ENCODE results near the gene STRA6. TPM values are rescaled to one million over a fixed set of nuclear protein-coding genes. Genes with fewer than 3 reads are reported as not detected.

Gene STRA6
- total and polyA plus RNA-seq, 2 of the 8 experiments (the other 6 are each of a cell fraction or from before 2014, with no cell fraction given): 9.3 to 14.5 TPM

DNA sequence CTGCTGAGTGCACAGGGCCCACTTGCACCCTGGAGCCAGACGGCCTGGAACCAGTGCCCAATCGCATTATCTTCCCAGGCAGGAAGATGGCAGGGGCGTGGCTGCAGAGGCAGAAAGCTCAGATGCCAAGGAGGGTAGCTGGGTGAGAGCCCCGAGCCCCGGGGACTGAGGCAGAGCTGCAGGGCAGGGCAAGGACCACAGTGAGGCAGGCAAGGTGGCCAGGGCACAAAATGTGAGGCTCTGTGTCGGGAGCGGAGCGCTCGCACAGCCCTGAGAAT is 31.9 kb upstream of the STRA6 start:
- 0 out of 2 replicates have a peak, but pooled peaks cover 2% of the 10 kb centered on the region for H3K23me2 ChIP-seq (ENCODE audit: low read depth, low read length)
- H2BK20ac ChIP-seq (ENCODE audit: low read length): no peak overlapping the region
- no peaks in the 10 kb centered on the region for H3K79me1 ChIP-seq (ENCODE audit: low read depth, low read length)
- ChIA-PET POLR2A (ENCODE audit: partially characterized antibody) (interaction anchor here (1.1 kb wide), 1 partner anchor 59 kb away, joined by 3 read pairs; no protein-coding TSS in a partner anchor), CTCF (ENCODE audit: partially characterized antibody) (interaction anchor here (0.6 to 3.8 kb wide), 14 partner anchors 9 to 100 kb away, joined by 3 to 24 read pairs (median 4); no protein-coding TSS in a partner anchor)
- H3K23ac ChIP-seq (ENCODE audit: insufficient read length): no peak overlapping the region
- H3K9me3 ChIP-seq (ENCODE audit: insufficient read depth in 2 of 2, low read depth in 1 of 2, low read length in 1 of 2): no peaks in the 10 kb centered on the region
- H3K4me1 ChIP-seq (replicated peaks in 1 of 4; ENCODE audit: control insufficient read depth in 3 of 4, insufficient read depth in 4 of 4, low read length in 3 of 4): peaks cover 0 to 21% (median 10%) of the 10 kb centered on the region in 4 experiments; a peak in 6 of 7 replicates
- no peak overlapping the region for H3K27ac ChIP-seq (ENCODE audit: low read depth, low read length)
- 0 out of 2 replicates have a peak overlapping the region, but pooled peaks have one; percentile 6 for H2BK12ac ChIP-seq (ENCODE audit: low read depth, low read length)
- no peak overlapping the region for H2BK5ac ChIP-seq (ENCODE audit: low read depth, low read length)
- no peak overlapping the region for H3K9ac ChIP-seq (replicated peaks in 1 of 4; ENCODE audit: extremely low read depth in 1 of 4, low read depth in 3 of 4, low read length in 3 of 4)
- FAIRE-seq: no peak
- H2BK15ac ChIP-seq (ENCODE audit: low read length): no peak overlapping the region; the same call in 1 of the 2 replicates
- no peak overlapping the region for H3K56ac ChIP-seq (replicated peaks; ENCODE audit: insufficient read length, low read depth, low read length)
- no peak overlapping the region for H4K8ac ChIP-seq (ENCODE audit: extremely low read depth, insufficient read depth, low read length)
- no peak overlapping the region for H4K91ac ChIP-seq (replicated peaks; ENCODE audit: insufficient read length, low read length)
- no peaks in the 10 kb centered on the region for H3K79me2 ChIP-seq (ENCODE audit: control insufficient read depth in 1 of 2, insufficient read depth in 2 of 2, low read length in 2 of 2)
- no peak overlapping the region for H3K4me3 ChIP-seq (ENCODE audit: extremely low read depth in 1 of 4, insufficient read depth in 2 of 4, low read depth in 3 of 4, low read length in 4 of 4)
- no peak overlapping the region for H4K5ac ChIP-seq (ENCODE audit: insufficient read length, low read depth, low read length)
- no peak overlapping the region for H2AFZ ChIP-seq (ENCODE audit: low read length)
- H3K36me3 ChIP-seq (ENCODE audit: control insufficient read depth in 2 of 4, insufficient read depth in 4 of 4, low read length in 3 of 4): no peaks in the 10 kb centered on the region
- WGBS, 2 experiments (ENCODE audit: extremely low coverage in 1 of 2, insufficient coverage in 1 of 2, insufficient read length in 1 of 2, insufficient replicate concordance in 2 of 2, low coverage in 1 of 2, low lambda C conversion rate in 2 of 2, missing lambda C conversion rate in 1 of 2): 90% methylated on average over 9 of the region's 9 CpGs; no CpG with 5 or more reads in 1 of the 2 experiments
- H3K14ac ChIP-seq (ENCODE audit: insufficient read length): no peak overlapping the region
- no peak overlapping the region for H2AK5ac ChIP-seq (ENCODE audit: low read depth, low read length)
- H3K27me3 ChIP-seq (replicated peaks in 1 of 4; ENCODE audit: control insufficient read depth in 3 of 4, extremely low read depth in 1 of 4, insufficient read depth in 3 of 4, low read length in 3 of 4): peaks cover 0 to 12% (median 7%) of the 10 kb centered on the region in 4 experiments; a peak in 3 of 7 replicates
- DNase-seq (ENCODE audit: low read depth in 1 of 2, low spot score in 2 of 2): no peak
- no peak overlapping the region for H3K4ac ChIP-seq (replicated peaks; ENCODE audit: insufficient read length, low read depth, low read length)
- H3K18ac ChIP-seq (ENCODE audit: extremely low read depth, low read length): peak overlapping the region; percentile 48; the same call in 1 of the 2 replicates
- no peak overlapping the region for H3K4me2 ChIP-seq (ENCODE audit: insufficient read depth in 1 of 2, low read depth in 2 of 2, low read length in 2 of 2)
- no peak overlapping the region for H2BK120ac ChIP-seq (replicated peaks; ENCODE audit: low read depth, low read length)
- no peaks in the 10 kb centered on the region for H4K20me1 ChIP-seq (replicated peaks in 1 of 2; ENCODE audit: control insufficient read depth in 1 of 2, insufficient read depth in 2 of 2, low read length in 2 of 2)
- no peak for TF ChIP-seq SIRT6 (IDR thresholded peaks at IDR 0.05; ENCODE audit: low read length)
- TF ChIP-seq GTF2F1 (IDR thresholded peaks at IDR 0.05; ENCODE audit: borderline replicate concordance, low read depth, low read length): no peak
- no peak for TF ChIP-seq TCF12 (IDR thresholded peaks at IDR 0.05; ENCODE audit: low read depth, low read length)
- TF ChIP-seq POU5F1 (IDR thresholded peaks at IDR 0.05; ENCODE audit: low read depth, low read length): no peak
- no peak for TF ChIP-seq NANOG (IDR thresholded peaks at IDR 0.05; ENCODE audit: insufficient read depth, low read depth, low read length, poor library complexity, severe bottlenecking)
- no peak for TF ChIP-seq CREB1 (IDR thresholded peaks at IDR 0.05)
- TF ChIP-seq SRF (IDR thresholded peaks at IDR 0.05; ENCODE audit: low read depth, low read length): no peak
- no peak for TF ChIP-seq CTBP2 (IDR thresholded peaks at IDR 0.05; ENCODE audit: borderline replicate concordance, insufficient read depth, insufficient read length, low read length)
- TF ChIP-seq ZNF274 (IDR thresholded peaks at IDR 0.05; ENCODE audit: borderline replicate concordance, extremely low read depth, low read length): no peak
- no peak for TF ChIP-seq TEAD4 (IDR thresholded peaks at IDR 0.05; ENCODE audit: low read depth, low read length)
- TF ChIP-seq POLR2AphosphoS5 (IDR thresholded peaks at IDR 0.05; ENCODE audit: low read depth, low read length): no peak
- TF ChIP-seq SIX5 (IDR thresholded peaks at IDR 0.05; ENCODE audit: low read depth, low read length): no peak
- TF ChIP-seq SUZ12 (IDR thresholded peaks at IDR 0.05; ENCODE audit: low read length): no peak
- no peak for TF ChIP-seq EP300 (IDR thresholded peaks at IDR 0.05; ENCODE audit: borderline replicate concordance in 1 of 2, low read depth in 2 of 2, low read length in 2 of 2)
- no peak for TF ChIP-seq GABPA (IDR thresholded peaks at IDR 0.05; ENCODE audit: borderline replicate concordance, insufficient read depth, low read length)

Data from H1 (cell line).